NCI-H187 (cell line): ENCODE results near the gene PTPRD.

Experiments
- DNase-seq, 2 experiments: peaks; one replicate each; lab custom pipeline; 2025; lab: John Stamatoyannopoulos, UW

PTPRD gene

DNA sequence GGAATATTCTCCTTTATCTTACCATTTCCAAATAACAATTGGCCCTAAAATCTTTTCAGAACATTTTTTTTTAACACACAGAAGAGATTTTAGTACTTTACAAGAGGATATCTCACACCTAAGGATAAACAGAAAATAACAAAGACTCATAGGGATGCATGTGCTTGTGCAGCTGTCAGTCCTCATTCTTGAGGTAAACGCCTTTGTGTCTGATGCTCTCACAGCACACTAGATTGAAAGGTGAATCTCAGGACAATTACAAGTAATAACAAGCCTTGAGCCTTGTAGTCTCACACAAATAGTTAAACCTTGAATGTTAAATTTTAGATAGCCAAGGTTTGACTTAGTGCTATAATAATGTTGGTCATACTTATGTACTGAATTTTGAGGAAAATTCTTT lies 439.2 kb downstream of the PTPRD start:
- no peak for DNase-seq

DNA sequence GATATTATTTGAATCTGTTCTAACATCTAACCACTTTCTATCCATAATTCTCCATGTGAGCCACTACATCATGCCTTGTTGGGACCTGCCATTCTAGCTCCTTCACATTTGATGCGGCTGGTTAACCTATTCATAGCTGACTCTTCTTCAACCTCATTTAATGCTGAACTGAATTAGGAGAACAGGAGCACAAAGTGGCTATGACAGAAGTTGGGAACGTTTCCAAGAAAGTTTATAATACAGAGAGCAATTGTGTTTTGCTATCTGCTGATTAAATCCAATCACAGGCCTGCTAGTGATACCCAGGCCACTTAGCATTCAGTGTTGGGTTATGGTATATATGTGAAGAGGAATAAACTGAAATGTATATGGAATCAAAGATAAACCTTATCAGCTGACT lies 440.3 kb downstream of the PTPRD start:
- no peak for DNase-seq

DNA sequence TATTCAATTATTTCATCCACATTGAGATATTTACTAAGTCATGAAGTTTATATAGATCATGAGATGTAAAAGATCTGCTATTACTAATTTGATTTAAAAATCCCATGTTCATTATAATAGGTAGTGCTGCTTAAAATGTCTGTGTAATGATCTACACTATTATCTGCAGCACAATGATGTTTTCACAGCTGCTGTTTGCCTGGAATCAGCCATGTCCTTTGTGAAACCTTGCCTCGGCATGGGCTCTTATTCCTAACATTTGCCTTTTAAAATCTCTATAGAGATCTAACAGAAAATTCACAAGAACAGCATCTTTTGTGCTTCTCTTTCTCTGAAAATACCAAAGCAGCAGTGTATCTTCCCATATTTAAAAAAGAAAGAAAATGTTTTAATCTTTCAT lies 444.6 kb downstream of the PTPRD start:
- no peak for DNase-seq

DNA sequence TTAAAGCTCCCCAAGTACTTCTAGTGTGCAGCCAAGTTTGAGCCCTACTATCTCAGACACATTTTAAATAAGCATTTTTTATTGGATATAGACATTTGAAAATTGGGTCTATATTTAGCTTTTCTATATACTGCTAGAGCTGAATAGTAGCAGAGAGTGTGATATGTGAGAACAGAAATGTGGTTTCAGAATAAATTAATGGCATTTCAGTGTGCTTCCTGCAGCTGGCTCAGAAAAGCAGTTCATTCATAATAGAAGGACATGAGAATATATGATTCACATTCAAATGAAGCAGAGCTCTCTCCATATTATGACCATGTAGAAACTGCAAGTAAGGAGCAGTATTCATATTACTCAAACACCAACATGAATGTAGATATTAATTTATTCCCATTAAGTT lies 464.0 kb downstream of the PTPRD start:
- no peak for DNase-seq

DNA sequence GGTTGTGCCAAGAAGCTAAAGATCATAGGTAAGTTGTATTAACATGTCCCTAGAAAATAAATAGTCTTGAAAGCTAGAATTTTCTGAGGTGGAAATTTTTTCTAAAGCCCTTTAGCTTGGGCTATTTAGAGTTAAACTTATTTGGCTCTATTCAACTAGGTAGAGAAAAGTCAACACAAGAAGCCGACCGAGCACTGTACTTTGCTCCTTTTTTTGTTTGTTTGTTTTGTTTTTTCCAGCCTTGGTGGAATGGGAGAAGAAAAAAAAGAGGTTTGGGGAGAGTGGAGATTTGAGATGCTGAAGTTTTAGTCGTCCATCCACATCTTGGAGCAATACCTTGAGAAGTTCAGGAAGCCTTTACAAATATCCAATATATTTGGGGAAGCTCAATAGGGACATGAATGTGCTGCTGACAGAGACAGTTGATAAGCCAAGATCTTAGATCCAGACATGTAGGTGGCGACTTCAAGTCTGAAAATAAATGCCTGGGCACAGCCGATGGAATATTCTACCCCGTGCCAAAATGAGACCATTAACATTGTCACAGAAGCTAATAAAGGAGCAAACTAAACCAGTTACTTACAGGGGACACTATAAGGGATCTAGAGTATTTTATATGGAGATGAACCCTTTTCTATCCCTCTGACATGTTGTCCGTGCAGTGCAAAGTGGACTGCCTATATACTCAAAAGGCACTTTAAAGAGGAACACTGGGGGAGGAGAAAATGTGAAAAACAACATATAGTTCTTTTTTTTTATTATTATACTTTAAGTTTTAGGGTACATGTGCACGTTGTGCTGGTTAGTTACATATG lies 466.1 kb downstream of the PTPRD start:
- no peak for DNase-seq

DNA sequence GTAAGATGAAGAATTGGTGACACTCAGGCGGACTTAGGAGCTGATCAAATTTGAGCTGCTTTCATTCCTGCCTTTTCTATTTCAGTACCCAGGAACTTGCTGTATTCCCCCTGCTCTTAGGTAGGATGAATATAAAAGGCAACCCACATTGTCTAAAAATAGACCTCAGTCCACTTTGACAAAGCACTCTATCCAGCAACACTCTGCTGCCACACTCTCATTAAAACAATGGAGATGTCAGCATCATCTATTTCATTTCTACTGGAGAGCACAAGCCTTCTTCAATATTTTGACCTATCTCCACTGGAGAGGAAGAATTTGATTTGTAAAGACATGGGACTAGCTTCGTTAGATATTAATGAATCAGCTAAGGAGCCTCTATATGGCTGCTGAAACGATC lies 468.4 kb downstream of the PTPRD start:
- no peak for DNase-seq

DNA sequence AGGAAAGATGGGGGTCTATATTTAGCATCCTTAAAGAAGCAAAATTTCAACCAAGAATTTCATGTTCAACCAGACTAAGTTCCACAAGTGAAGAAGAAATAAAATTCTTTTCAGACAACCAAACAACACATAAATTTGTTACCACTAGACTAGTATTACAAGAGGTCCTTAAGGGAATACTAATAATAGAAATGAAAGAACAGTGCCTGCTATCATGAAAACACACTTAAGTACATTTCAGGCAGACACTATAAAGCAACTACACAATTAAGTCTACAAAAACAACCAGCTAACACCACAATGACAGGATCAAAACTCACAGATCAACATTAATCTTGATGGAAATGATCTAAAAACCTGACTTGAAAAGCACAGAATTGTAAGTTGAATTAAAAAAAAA lies 477.2 kb downstream of the PTPRD start:
- DNase-seq: no peak

DNA sequence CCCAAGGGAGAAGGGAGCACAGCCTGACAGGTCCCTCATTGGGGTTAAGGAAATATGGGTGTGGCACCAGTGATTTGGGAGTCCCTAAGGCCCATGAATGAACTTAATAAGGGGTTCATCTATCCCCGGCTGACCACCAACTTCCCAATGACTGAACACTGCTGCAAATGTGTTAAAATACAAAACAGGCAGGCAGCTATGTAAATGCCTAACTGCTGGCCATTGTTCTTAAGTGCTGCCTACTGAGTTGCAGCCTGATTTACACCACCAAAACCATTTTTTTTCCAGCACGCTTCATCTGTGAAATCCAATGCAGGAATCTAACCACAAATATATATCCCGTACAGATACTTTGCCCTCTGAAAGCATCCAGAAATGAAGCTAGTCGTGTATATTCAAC lies 478.5 kb downstream of the PTPRD start:
- DNase-seq: no peak

DNA sequence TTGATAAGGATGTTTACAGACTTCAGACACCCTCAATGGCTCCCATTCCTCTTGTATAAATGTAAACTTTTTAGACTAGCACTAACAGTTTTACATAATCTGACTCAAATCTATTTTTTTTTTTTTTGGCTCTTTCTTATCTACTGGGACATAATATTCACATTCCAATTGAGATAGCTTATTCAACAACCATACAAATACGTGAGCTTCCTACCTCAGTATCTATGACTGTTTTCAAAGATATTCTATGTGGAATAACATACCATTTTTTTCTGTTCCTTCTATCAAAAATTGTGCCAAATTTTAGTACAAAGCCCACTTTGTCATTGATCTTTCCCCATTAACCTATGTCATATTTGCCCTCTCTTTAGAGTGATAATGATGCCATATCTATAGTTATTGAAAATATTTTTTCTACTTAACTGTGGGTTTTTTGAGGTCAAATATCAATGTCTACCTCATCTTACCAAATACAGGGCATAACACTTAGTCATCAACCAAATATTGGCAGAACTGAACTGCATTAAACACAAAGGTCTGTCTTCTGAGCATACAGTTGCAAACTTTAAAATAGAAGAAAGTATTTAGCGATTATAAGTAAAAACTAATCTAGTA lies 482.6 kb downstream of the PTPRD start:
- DNase-seq: no peak

DNA sequence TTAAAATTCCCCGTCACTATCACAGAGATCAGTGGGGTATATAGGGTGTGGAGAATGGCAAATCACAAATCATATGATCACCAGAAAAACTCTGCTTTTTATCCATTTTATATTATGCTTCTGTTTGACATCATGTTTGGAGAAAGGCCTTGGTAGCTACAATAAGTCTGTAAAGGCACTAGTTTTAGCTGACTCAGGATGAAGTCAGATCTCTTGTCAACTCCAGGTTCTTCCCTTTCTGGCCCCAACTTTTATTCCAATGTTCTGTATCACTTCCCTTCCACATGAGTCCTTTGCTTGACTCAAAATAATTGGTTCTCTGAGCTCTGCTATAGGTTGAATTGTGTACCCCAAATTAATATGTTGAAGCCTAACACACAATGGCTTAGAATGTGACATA lies 484.9 kb downstream of the PTPRD start:
- no peak for DNase-seq

DNA sequence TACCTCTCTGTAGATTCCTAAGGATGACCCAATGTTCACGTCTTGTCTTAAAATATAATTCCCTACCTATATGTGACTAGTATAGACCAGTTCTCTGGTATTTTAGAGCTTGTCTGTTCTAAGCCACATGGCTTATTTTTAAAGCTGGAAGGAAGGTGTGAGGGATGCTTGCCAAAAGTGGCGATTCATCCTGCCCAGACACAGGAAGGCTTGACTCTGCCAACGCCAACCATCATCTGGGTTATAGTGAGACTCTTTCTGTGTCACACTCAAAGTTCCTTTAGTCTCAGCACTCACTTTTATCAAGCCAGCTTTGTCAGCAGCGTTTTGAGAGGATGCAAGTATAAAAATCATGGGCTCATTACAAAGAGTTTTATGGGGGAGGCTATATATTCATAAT lies 500.0 kb downstream of the PTPRD start:
- no peak for DNase-seq

DNA sequence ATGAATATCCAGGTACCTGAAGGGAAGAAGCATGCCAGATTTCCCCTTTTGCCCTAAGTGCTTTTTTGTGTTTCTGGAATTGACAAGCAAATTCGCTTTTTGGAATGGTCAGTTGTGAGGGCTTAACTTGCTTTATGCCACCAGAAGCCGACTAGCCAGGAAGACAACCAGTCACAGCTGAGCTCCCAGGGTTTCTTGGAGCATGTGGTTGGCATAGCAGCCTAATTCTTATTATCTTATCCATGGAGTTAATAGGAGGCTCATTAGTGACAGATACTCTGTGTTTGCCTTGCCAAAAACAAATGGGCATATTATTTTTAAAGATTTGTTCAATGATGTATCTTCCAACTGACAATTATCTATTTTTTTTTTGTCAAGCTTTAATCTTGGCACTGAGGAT lies 500.7 kb downstream of the PTPRD start:
- DNase-seq: no peak

DNA sequence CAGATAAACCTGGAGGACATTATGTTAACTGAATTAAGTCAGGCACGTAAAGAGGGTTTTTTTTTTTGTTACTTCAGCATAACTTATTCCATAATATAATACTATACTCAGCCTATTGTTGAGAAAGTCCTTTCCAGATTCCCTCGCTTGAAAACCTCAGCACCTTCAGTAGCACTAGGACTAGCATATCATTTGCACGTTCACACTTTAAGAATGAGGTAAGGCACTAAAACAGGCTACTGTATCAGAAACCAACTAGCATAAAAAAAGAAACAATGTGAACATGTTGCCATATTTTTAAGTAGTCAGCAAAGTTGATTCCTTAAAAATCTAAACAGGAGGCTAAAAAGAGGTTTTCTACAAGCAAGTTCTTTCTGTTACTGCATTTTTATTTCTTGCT lies 504.0 kb downstream of the PTPRD start:
- DNase-seq: no peak

DNA sequence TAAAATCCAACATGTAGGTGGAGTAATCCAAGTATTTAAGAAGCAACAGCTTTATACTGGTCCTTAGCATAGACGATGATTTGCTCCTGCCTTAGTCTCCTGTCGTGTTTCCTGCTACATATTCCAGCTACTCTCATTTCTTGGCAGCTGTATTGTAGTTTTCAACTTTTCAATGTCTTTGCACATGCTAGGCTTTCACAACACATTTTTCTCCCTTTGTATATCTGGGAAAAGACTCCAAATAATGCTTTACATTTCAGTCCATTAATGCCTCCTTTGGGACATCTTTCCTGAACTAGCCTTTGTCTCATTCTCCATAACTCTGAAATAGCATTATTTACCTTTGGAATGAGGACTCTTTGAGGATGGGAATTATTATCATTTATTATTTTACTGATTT lies 508.0 kb downstream of the PTPRD start:
- no peak for DNase-seq

DNA sequence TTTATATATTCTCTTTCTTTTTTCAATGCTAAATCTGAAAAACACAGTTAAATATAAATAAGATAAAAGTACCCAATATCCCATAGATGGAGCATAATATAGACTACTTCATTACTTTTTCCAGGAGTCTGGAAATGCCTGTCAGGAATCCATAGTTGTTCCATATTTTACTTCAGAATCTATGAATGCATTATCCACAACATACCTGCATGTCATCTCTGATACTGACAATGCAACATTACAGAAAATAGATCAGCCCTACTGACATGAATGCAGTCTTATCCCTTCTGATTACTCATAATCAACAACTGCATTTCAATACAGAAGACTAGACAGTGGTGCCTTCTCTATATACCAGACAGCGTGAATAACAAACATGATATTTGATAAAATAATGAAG lies 517.6 kb downstream of the PTPRD start:
- DNase-seq: no peak

DNA sequence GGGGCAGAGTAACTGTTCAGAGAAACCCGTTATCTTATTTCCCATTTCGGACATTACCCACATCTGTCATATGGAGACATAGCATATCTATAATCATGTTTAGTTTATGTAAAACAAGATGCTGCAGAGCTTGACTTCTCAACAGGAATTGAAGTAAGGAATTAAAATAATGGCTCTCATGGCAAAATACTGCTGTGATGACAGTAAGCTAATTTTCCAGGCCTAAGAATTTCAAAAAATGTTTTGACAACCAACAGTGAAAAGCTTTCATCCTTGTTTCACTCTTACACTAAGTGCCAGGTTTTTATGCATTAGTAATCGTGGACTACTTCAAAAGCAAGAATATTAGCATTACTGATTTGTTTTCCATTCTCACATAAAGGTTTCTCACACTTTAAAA lies 518.2 kb downstream of the PTPRD start:
- no peak for DNase-seq

DNA sequence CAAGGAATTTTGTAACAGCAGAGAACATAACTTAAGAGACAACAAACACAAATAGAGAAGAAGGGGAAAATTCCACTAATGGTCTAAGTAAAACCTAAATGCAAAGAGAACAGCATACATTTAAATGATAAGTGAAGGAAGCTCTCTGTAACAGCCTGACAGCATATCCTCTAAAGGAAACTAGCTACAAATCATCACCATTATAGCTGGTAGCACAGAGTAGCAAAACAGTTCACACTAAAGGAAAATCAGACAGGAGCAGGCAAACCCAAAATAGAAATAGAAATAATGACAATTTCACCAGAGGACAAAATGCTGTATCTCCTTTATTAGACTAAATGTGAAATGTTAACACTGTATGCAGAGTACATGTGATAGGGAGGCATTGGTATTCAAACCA lies 532.8 kb downstream of the PTPRD start:
- no peak for DNase-seq

DNA sequence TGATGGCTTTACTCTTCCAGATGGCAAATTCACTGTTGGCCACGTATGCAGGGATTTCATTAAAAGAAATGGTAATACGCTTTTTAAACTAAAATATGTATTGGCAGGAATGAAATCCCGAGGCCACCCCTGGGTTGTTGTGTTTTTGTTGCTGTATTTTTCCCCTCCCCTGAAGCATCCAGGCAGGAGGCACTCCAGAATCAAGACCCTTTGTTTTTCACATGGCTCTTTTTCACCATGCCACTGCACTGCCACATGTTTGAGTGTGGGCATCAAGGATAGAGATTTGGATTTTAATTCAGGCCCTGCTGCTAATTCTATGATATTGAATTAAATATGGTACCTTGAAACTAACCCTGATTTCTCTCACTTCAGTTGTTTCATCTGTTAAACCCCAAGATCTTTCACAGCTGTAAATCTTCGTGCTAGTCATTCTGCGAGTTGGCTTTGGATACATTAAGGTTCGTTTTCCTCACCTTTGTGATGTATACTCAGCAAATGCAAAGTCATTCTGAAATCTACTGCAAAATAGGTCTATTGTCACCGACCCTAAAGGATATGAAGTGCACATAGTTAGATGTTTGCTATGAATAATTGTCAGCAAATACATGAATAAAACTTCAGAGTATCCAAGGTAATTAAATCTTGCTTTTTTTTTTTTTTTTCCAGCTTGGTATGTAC lies 533.4 kb downstream of the PTPRD start:
- DNase-seq: no peak

DNA sequence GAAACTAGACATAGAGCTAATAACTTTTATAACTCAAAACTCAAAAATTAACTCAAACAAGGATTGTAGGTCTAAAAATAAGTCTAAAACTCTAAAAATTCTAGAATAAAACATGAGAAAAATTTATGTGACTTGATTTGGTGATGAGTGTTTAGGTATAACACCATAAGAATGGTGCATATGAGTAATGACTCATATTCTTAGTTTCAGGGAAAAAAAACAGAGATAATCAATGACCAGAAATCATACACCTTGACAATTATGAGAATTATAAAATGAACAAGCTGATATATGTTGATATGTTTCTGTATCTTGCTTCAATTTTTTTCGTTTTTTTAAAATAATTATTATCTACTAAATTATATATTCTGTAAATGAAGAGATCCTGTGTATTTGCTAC lies 541.2 kb downstream of the PTPRD start:
- DNase-seq: no peak

DNA sequence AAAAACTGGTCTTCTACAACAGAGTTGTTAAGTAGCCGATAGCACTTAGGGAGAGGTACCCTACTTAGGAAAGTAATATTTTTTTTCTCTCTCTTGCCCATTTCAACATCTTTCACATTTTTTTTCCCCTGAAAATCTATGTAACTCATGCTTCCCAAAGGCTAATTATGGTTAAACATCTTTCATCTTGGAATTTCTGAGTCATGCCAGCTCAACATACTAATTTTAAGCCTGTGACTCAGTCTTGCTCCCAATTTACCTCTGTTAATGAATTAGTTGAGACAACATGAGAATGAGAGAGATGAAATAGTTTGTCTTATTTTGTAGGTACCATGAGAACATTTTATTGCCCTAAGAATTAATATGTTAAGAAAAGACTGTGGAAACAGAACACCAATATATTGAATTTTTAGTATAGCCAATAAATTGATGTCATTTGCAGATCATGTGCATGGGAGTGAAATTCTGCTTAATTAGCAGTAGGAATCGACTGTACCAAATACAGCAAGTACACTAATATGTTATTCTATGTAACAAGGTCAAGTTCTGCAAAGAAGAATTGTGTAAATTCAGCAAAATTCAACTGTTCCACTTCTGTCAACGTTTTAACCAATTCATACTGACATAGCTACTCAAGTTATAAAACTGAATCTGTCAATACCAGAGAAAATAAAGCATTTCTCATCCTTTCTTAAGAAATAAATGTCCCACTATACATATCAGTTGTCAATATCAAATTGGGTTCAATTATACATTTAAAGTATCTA lies 550.0 kb downstream of the PTPRD start:
- no peak for DNase-seq

DNA sequence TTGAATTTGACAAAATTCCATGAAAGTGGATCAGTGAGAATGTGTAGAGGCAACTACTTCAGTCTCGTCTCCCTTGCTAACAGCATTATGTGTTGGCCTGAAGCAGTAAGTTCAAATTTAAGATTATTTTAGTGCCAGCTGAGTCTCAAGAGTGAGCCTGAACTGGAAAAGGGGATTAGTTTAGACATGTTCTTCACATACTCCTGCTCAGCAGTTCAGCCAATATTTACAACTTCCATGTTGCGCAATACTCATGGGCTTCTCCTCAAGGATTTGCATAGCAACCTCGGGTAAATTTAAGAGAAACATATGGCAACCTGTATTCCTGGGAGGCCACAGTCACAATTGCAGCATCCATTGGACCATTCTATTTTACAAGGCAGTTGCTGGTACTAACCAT lies 553.8 kb downstream of the PTPRD start:
- no peak for DNase-seq

DNA sequence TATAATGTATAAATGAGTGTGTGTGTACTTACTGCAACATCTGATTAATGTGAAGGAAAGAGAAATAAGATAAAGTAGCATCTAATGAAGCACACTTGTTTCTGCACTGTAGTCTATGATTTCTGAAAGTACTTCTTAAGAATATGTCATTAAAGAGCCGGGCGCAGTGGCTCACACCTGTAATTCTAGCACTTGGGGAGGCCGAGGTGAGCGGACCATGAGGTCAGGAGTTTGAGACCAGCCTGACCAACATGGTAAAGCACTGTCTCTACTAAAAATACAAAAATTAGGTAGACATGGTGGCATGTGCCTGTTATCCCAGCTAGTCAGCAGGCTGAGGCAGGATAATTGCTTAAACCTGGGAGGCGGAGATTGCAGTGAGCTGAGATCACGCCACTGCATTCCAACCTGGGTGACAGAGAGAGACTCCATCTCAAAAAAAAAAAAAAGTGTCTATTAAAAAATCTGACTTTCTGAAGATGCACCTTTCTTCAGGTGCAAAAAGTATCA lies 556.9 kb downstream of the PTPRD start:
- no peak for DNase-seq
